GM23338 (cell line): ENCODE data around the gene MIEN1.

Experiments
- EZH2 ChIP-seq: fragments of 200-600 bp; sonication (generic); IDR thresholded peaks from one replicate; pipeline ENCODE4 v1.8.0; 2017; ENCODE audit warnings: antibody characterized with exemption, mild to moderate bottlenecking, low read depth; ENCODE audit not compliant: unreplicated experiment
- POLR2AphosphoS5 ChIP-seq: IDR thresholded peaks from 2 replicates; pipeline ENCODE4 v1.6.1; 2016; ENCODE audit warnings: antibody characterized with exemption, low read depth
- ZNF331 ChIP-seq: fragments of 250-450 bp; sonication (Bioruptor Pico); IDR thresholded peaks from 2 replicates; pipeline ENCODE4 v1.5.0; 2020; ENCODE audit warnings: low read depth, mild to moderate bottlenecking, moderate library complexity
- TF ChIP-seq, protein P1 (sequence below), 2 experiments: fragments of 200-600 bp in 1 of 2; sonication (generic) in 1 of 2; conservative IDR thresholded peaks; 2 replicates each; pipeline versions ENCODE4 v1.5.1 to v1.6.1; 2016 to 2017; ENCODE audit warnings: antibody characterized with exemption in 2 of 2, low read depth in 2 of 2, mild to moderate bottlenecking in 2 of 2, moderate library complexity in 1 of 2

DNA sequence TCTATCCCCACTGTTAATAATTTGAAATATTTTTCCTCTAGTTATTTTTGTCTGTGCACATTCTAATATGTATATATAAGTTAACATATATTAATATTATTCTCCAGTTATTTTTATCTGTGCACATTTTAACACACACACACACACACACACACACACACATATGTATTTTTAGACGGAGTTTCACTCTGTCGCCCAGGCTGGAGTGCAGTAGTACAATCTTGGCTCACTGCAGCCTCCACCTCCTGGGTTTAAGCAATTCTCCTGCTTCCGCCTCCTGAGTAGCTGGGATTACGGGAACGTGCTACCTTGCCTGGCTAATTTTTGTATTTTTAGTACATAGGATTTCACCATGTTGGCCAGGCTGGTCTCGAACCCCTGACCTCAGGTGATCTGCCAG, 12.7 kb downstream of the MIEN1 start:
- TF ChIP-seq, protein P1, sequence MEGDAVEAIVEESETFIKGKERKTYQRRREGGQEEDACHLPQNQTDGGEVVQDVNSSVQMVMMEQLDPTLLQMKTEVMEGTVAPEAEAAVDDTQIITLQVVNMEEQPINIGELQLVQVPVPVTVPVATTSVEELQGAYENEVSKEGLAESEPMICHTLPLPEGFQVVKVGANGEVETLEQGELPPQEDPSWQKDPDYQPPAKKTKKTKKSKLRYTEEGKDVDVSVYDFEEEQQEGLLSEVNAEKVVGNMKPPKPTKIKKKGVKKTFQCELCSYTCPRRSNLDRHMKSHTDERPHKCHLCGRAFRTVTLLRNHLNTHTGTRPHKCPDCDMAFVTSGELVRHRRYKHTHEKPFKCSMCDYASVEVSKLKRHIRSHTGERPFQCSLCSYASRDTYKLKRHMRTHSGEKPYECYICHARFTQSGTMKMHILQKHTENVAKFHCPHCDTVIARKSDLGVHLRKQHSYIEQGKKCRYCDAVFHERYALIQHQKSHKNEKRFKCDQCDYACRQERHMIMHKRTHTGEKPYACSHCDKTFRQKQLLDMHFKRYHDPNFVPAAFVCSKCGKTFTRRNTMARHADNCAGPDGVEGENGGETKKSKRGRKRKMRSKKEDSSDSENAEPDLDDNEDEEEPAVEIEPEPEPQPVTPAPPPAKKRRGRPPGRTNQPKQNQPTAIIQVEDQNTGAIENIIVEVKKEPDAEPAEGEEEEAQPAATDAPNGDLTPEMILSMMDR (conservative IDR thresholded peaks at IDR 0.05; ENCODE audit: low read depth in 2 of 2) = no peak
- TF ChIP-seq ZNF331 (CRISPR knock-in tag) = no peak
- no peak for TF ChIP-seq POLR2AphosphoS5
- TF ChIP-seq EZH2 = no peak
